DMS79 treated with DMSO at 0.1 percent for 48 hours (cell line): ENCODE data around the gene IQCE.

Experiments used
- DNase-seq: peaks from one replicate; lab custom pipeline; 2025; lab: John Stamatoyannopoulos, UW

IQCE gene

DNA sequence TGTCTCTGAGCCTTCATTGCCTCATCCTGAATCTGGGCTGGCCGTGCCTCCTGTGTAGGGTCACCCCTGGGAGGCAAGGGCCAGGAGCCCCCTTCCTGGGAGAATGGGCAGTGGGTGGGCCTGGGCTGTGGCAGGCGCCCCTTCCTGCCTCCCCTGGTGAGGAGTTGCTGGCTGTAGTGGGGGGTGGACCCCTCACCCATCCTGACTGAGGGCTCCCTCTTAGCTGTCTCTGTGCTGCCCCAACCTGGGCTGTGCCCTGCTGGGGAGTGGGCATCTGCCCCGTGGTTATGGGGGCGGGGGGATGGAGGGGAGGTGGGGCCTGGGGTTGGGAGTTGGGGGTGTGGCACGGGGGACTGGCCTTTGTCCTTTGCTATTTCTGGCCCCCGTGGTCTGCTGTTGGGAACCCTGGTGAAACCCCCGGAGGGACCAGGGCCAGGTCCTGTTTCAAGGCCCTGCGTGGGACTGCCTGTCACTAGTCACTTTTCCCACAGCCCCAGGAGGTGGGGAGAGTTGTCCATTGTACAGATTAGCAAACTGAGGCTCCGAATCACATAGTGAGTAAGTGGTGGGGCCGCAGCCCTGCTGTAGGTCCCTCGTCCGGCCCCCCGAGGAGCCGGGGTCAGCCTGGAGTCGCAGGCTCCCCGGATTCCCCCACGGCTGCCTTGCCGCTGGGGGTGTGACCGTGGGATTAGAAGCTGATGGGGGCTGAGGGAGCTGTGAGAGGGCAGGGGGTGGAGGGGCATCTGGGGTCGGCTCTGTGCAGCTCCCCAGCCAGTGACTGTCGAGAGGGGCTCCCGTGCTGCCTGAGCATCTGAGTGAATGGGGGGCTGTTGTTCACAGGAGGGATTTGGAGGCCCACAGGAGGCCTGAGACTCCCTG, 75.7 kb downstream of the IQCE start:
- DNase-seq: no peak

DNA sequence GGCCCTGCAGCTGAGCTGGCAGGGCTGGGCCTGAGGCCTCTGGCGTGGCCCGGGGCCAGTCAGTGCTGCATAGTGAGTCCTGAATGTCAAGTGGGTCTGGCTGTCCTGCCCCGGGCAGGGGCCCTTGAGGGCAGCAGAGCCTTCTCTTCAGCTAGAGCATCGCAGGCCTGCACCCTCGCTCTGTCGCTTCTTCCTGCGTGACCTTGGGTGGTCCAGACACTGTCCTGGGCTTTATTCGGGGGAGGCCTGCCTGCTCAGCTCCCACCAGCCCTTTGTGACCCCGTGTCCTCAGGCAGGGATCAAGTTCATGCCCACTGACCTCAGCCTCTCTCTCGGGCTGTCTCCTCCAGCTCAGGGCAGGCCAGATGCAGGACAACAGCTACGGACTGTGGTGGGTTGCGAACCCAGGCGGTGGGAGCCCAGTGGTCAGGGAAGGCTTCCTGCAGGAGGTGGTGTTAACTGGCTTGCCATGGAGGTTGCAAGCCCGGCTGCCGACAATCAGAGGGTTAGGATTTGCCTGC, 76.4 kb downstream of the IQCE start:
- DNase-seq: no peak

DNA sequence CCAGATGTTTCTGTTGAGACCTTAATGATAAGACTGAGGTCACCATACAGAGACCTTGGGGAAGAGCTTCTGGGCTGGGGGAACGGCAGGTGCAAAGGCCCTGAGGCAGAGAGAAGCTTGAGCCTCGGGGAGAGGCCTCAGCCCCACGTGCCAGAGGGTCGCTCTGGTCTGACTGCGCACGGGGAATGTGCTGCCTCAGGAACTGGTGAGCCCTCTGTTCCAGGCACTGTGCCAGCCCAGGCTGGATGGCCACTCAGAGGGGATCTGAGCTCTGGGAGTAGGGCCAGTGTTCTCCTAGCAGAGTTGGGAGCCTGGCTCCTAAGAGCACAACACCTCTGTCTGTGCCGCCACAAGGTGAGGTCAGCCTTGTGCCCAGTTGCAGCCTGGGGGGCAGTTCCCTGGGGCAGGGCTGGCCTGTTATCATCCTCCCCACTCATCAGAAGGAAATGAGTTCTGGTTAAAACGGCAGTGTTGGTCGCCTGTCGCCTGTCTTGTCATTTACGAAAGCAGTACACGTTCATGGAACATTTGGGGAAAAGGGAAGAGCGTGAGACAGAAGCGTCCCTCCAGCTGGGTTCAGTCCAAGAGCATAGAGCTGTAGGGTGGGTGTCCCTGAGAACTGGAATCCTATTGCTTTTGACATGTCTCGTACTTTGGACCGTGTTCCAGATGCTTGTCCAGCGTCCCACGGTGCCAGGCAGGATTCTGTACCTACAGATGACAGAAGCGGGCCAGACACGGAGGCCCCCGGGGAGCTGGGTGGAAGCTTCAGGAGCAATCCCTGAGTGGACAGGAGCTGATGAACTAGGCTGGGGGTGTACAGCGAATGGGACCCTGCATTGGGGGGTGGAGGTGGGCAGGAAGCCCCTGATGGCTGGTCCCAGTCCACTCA, 77.3 kb downstream of the IQCE start:
- no peak for DNase-seq

DNA sequence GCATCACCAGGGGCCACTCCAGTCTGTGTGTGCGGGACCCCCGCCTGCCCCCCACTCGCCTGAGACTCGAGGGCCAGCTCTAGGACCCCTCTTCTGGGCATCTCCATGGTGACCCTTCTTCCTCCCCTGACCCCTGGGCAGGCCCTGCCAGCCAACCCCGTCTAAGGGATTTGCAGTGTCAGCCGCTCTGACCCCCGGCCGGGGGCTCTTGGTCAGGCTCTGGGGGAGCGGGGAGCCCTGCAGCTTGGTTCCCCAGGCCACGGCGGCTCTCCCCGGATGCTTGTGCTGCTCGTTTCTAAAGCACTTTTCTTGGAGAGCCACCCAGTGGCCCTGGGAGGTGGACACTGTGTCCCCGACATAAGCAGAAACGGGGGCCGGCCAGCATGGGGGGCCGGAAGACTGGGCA, 78.3 kb downstream of the IQCE start:
- no peak for DNase-seq

DNA sequence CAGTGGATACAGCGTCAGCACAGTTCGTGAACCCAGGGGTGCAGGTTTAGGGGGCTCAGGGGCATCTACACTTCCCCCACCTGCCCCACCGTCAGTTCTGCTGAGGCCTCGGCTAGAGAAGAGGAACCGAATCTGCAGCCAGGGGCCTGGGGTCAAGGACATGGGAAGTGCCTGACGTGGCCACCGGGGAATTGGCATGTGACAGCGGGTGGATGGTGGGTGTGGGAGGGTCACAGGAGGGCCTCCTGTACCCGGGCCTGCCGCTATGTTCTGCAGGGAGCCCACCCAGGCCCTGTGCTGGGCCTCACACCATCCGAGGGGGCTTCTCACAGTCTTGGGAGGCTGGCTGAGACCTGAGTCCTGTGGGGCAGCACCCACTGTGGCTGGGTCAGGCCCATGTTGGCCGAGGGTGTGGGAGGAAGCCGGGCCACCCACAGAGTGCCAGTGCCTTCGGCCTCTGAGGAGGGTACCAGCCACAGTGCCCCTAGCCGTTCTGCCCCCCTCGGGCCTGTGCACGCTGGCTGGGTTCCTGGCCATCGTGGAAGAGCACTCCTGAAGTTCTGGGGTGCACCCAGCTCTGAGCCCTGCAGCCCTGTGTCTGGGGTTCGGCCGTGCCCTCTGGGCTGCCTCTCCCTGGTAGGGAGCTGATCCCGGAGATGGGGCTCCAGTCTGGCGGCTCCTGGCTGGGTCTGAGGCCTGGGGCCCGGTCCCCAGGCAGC, 78.9 kb downstream of the IQCE start:
- no peak for DNase-seq

DNA sequence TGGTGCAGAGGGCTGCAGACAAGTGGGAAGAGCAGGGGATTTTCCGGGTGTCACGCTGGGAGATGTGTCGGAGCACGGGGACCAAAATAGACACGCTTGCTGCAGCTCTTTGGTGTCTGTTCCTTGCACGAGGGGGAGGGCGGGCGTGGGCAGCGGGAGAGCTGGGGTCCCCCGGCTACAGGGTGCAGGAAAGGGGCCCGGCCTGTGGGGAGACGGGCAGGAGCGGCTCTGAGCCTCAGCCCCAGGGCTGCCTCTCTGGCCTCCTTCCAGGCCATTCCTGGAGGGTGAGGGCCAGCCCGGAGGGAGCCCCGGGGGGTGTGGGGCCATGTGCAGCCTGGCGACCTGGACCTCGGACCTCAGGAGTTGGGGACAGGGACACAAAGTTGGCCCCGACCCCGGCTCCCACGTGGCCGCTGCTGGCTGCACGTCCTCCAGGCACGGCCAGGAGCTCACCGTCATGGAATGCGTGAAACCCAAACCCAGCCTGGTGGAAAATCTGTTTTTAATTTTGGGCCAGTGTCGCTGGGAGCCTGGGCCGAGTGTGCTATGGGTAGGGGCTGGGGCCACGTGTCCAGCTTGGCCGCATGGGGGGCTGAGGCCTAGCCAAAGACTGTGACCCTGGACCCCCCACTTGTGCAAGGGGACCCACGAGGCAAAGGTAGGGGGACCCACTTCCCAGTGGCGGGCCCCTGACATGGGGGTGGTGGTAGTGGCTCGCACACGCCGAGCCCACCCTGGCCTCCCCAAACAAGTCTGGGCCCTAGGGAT, 79.6 kb downstream of the IQCE start:
- DNase-seq: no peak

DNA sequence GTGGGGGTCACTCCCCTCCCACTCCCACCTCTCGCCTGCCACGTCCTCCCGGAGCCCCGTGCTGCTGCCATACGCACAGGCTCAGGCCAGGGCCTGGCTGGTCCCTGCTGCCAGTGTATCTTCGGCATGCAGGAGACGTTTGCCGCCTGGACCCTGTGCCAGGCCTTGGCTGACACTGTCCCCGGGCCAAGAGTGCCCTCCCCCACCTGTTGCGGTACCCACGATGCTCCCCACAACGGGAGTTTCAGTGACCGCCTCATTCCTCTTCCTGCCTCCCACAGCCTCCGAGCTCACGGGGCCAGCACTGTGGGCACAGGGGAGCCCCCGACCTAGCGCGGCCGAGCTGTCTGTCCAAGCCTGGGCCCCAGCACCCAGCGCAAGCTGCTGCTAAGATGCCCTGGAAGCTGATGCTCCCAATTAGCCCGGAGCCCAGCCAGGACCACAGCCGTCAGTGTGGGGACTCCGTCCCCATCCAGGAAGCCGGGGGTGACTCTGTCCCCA, 80.5 kb downstream of the IQCE start:
- DNase-seq: no peak

DNA sequence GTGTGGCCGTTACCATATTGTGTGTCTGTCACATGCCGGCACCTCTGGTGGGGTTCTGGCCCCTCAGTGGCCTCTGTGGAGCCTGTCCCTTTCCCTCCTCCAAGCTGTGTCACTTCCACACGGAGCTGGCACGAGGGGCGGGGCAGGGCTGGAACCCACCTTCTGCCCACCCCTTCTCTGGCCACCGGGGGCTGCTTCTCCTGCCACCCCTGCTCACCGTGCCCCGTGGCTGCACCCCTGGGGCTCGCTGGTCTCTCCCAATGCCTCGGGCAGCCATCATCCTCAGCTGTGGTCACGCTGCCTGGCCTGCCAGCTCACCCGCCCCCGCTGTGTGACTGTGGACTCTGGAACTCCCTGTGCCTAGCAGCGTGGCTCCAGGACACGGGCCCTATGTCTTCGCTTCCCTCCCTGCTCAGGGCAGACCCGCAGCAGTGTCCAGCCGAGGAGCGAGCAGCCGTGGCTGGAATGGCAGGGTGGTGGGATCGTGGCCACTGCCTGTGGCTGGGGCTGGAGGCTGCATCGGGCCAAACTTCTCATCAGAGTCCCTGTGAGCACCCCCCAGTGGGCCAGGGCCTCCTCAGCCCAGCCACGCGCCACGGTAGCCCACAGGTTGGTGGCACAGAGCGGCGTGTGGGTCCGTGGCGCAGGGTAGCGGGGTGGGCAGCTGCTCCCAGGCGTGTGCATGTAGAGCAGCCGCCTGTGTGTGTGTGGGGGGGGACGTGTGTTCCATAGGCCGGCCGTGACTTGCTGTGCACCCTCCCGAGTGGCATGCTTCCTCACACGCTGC, 81.1 kb downstream of the IQCE start:
- no peak for DNase-seq

DNA sequence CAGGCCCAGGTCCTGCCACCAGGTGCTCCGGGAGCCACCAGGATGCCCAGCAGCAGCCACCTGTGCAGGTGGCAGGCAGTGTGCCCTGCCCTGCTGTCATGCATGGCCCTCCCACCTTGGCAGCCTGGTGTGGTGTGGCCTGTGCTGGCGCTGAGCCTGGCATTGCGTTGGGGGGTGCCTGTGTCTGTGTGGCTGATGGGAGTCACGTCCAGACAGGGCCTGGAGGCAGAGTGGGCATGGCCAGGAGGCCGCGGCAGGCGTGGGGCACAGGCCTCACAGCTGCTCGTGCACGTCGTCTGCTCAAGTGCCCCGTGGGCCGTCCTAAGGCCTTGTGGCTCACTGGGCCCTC, 81.7 kb downstream of the IQCE start:
- peak; percentile 40 for DNase-seq

DNA sequence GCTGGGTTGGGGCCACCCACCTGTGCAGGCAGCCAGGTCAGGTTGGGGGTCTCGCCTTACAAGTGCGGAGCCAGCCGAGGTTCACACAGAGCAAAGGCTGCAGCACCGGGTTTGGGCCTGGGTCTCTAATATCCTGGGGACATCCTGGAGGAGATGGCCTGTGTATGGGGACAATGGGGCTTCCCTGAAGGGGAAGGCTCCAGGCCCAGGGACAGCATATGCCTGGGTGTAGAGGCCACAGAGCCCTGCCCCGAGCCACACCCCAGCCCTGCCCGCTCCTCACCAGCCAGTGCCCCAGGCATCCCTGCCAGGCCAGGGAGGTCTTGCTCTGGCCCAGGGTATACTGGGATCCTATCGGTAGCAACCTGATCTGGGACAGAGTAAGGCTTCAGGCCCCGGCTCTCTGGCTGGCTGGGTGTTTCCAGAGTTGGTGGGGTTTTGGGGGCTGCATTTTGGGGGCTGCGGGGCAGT, 82.1 kb downstream of the IQCE start:
- DNase-seq: no peak

DNA sequence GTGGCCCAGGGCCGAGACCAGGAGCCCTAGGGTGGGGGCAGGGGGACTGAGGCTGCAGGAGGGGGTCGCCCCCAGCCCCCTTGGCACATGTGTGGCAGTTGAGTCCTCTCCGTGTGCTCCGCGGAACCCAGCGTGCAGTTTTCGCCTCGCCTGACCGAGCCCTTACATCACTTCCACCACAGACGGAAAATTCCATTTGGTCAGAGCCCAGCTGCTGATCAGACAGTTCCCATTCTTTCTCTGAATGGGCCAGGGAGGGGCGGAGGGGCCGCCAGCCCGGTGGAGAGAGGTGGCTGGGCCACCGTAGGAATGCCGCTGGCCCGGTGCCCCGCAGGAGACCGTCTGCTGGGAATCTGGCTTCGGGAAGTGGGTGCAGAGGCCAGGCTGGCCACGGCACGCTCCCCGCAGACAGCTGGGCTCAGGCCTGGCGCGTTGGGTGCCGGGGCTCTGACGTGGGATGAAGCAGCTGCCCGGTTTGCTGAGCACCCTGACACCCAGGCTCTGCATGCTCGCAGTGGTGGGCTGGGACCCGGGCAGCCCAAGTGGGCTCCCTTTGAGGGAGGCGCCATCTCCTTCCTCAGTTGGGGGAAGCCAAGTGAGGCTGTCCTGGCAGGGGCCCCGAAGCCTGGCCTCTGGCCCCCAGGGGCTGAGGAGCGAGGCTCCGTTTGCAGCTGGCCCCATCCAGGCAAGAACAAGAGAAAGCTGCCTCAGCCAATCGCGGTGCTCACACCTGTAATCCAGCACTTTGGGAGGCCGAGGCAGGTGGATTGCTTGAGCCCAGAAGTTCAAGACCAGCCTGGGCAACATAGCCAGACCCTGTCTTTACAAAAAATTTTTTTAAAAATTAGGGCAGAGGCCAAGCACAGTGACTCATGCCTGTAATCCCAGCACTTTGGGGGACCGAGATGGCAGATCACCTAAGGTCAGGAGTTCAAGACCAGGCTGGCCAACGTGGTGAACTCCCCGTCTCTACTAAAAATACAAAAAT, 82.9 kb downstream of the IQCE start:
- DNase-seq: no peak

DNA sequence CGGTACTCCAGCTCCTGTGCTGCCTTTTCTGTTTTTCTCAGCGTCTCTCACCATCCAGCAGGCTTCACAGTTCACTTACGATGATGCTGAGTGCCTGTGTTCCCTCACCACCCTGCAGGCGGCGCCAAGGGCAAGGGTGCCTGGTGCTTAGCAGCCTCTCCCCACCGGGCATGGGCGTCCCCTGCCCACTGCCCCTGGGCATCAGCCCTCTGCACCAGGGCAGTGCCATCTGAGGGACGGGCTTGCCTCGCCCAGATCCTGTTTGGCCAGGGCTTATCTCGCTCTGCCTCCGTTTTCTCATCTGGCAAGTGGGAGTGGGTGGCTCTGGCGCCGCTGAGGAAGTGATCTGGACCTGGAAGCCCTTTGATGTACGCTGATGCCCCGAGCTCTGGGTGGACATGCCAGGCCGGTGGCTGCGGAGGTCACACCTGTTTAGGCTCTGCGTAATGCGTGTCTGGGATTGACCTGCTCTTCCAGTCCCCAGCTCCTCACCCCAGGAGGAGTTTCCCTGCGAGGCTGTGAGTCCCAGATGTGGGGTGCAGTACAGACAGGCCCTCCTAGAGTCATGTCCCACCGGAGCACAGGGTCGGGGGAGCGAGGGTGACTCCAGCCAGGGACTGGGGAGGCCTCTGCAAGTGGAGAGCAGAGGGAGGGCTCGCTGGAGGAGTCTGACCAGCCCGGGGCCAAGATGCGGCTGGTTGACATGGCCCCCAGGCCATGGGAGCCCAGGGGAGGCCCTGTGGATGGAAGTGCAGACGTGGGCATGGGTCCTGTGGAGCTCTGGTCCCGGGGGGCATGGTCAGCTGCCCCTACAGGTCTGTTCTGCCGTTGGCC, 84.8 kb downstream of the IQCE start:
- no peak for DNase-seq

DNA sequence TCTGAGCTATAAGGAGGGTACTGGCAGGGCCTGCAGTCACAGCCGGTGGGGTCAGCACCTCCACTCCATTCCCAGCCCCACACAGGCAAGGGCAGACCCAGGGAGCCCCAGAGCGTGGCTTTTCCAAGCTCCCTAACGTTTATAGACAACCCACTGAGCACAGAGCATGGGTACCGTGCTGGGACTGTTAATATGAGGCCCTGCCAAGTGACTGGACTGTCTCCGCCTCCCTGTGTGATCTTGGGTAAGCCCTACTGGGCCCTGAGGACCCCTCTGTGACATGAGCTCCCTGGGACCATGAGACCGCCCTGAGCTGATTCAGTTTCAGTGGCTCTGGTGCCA, 85.4 kb downstream of the IQCE start:
- DNase-seq: no peak

DNA sequence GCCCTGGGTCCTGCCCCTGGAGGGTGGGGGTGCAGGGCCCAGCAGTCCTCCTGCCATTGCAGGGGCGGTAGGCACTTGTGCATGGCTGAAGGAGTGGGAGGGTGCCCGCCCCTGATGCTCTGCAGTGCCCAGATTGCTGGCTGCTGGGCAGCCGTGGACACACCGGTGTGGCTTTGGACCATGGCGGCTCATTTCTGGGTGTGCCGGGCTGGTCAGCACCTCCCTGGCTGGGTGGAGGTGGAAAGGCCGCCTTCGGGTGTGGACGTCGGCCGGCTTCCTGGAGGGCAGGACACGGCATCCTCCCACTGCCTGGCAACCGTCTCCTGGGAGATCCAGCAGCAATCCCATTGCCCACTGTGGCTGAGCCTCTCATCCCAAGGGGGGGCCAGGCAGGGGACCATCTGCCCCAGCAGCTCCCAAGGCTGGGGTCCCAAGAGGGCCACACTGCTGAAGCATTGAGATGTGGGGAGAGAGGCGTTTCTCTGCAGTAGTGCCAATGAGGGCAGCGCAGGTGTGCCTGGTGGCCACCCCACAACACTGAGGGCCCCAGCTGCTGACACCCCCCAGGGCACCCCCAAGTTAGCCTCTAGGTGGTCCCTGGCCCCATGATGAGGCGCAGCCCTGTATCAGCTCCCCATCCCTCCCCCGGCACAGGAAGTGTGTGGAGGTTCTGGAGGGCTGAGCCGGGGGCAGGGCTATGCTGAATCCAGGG, 85.9 kb downstream of the IQCE start:
- no peak for DNase-seq

DNA sequence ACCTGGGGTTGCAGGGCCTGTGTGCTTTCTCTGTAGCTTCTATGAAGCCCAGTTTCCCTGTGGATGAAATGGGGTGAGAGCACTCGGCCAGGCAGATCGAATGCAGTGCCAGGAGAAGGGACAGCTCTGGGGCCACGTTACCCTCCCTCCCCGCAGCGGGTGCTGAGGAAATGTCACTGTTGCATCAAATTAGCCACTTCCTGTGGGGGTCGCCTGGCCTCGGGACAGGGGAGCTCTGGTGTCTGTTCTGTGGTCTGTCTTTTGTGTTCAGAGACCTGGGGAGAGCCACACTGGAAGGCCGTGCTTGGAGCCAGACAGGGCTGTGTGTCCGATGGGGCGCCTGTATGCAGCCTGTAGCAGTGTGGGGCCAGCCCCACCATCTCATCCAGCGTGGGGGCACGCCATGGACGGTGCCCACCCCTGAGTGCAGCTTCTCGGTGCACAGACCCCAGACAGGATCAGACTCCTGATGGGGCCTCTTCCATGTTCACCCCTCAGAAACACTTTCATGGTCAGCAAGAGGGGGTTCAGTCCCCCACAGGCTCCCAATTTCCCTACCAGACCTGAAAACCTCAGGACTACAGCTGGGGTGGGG, 86.6 kb downstream of the IQCE start:
- no peak for DNase-seq

DNA sequence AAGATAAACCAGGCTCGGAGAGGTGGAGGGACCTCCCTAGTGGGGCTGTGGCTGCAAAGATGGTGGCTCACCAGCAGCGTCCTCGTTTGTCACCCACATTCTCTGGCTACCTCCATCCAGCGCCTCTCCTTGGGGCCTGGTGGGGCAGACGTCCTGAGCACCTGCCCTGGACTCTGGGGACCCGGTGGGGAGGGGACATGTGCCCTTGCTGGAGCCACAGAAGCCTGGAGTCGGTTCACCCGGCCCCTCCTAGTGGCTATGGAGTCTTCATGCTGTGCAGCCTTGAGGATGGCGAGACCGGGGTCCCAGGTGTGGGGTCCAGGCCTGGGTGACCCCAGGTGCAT, 87.5 kb downstream of the IQCE start:
- no peak for DNase-seq
